Activated CD4-positive, alpha-beta T cell treated with anti-CD3 and anti-CD28 coated beads, Interleukin-2, amount 10 ng/mL, durations not matched to agents 7 days and 5 days (primary cell): Measurements from ENCODE around the gene MAST4. TPM values are rescaled to one million over a fixed set of nuclear protein-coding genes. Genes with fewer than 3 reads are reported as not detected.

ENCODE experiments used
- CTCF ChIA-PET: fragments of 350-600 bp; sonication (Branson Sonifier 250); formaldehyde crosslinking; loops from one replicate; lab custom pipeline; 2021; ENCODE audit warnings: antibody characterized with exemption; lab: Charles Lee
- POLR2A ChIA-PET: fragments of 350-600 bp; sonication (Branson Sonifier 250); formaldehyde crosslinking; loops from one replicate; lab custom pipeline; 2021; ENCODE audit warnings: antibody characterized with exemption; lab: Charles Lee
- DNase-seq: peaks from one replicate; pipeline ENCODE4 v3.0.0-alpha.2; 2020
- H3K27ac Mint-ChIP-seq: one replicate; pipeline ENCODE4 v1.8.0; 2021; ENCODE audit warnings: mild to moderate bottlenecking, moderate library complexity, mixed read lengths
- H3K27me3 Mint-ChIP-seq: one replicate; pipeline ENCODE4 v1.8.0; 2021; ENCODE audit warnings: mixed read lengths
- H3K36me3 Mint-ChIP-seq: one replicate; pipeline ENCODE4 v1.8.0; 2021; ENCODE audit warnings: low read depth, mixed read lengths
- H3K4me1 Mint-ChIP-seq: one replicate; pipeline ENCODE4 v1.8.0; 2021; ENCODE audit warnings: mixed read lengths
- H3K4me3 Mint-ChIP-seq: one replicate; pipeline ENCODE4 v1.8.0; 2021; ENCODE audit warnings: mild to moderate bottlenecking, moderate library complexity, mixed read lengths
- H3K9me3 Mint-ChIP-seq: one replicate; pipeline ENCODE4 v1.8.0; 2021; ENCODE audit warnings: mixed read lengths
- total RNA-seq, 2 experiments: library from RNA; stranded (reverse); gene quantifications; one replicate each; pipeline ENCODE4 v1.2.3, GENCODE V29; 2021

Gene MAST4
- total RNA-seq, 2 experiments from 2014 or later = 23.5 to 25.8 TPM

- POLR2A ChIA-PET = interaction anchor here (0.6 kb wide), 1 partner anchor 351 kb away, joined by 5 read pairs; no protein-coding TSS in a partner anchor
- Mint-ChIP-seq H3K27ac (no peak overlapping the region), H3K27me3 (peaks cover 7% of the 10 kb centered on the region), H3K36me3 (no peaks in the 10 kb centered on the region), H3K4me3 (no peak overlapping the region), H3K9me3 (no peaks in the 10 kb centered on the region), H3K4me1 (peaks cover 4% of the 10 kb centered on the region)
- DNase-seq = no peak
- CTCF ChIA-PET = interaction anchor here (0.8 to 1.6 kb wide), 4 partner anchors 12 to 159 kb away, joined by 3 to 6 read pairs (median 4); no protein-coding TSS in a partner anchor
Measured at GRCh38 chr5:66987126-66987525, 390.9 kb downstream of the MAST4 start.

- Mint-ChIP-seq H3K4me3 (no peak overlapping the region), H3K27ac (no peak overlapping the region), H3K4me1 (peaks cover 4% of the 10 kb centered on the region), H3K9me3 (no peaks in the 10 kb centered on the region), H3K36me3 (no peaks in the 10 kb centered on the region), H3K27me3 (peaks cover 7% of the 10 kb centered on the region)
- POLR2A ChIA-PET = no interaction called here
- no peak for DNase-seq
- CTCF ChIA-PET = interaction anchor here (1.1 to 1.6 kb wide), 4 partner anchors 9 to 159 kb away, joined by 3 to 6 read pairs (median 3); no protein-coding TSS in a partner anchor
Measured at GRCh38 chr5:66987540-66987939, 391.3 kb downstream of the MAST4 start.

DNA sequence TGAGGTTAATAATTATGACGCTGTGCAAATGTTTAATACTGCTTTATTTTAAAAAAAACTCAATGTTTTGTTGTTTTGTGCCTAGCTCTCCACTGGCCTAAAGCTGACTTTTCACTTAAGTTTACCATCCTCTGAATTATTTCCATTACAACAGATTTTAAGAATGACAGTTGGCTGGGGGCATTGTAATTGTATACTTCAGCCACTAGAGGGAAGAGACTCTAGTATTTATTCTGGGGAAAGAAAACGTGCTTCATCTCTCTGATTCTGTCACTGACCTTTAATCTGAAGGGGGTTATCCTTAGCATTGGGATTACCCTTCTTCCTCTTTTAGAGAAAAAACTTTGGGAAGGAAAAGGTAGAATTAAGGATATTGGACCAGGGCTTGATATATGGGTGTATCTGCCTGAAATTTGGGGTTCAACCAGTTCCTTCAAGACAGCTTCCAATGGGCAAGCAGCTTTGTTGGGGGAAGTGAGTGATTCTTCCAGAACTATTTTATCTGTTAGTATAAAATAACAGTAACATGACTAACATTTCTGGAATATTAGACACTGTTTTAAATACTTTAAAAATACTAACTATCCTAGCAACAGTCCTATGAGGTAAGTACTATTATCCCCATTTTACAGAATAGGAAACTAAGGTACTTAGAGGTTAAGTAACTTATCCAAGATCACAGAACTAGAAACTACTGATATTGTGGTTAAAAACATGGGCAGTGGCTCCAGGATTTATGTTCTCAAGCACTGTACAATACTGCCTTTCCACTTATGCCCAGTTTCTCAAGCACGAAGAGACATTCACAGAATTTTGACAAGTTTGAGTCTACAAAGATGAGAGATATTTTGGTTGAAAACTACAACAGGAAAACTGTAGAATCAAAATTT is 392.0 kb downstream of the MAST4 start:
- CTCF ChIA-PET = interaction anchor here (1.1 to 1.6 kb wide), 4 partner anchors 9 to 160 kb away, joined by 3 to 6 read pairs (median 3); no protein-coding TSS in a partner anchor

DNA sequence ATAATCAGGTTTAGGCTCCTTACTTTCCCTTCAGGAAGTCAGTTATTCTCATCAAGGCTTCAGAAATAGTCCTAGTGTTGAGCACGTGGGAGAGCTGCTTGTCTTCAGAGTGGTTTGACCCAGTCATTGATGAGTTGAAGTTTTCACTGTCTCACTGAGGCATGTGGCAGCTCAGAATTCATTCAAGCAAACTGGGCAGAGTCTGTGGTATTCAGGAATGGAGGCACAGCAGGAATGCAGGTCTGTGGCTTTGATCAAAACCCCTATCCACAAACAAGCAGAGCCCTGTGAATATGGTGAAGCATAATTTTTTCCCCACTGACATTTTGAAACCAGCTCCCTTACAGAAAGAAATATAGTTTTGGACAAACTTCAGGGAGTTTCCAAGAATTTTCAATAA is 393.1 kb downstream of the MAST4 start:
- DNase-seq = no peak
- ChIA-PET POLR2A (no interaction called here), CTCF (no interaction called here)
- Mint-ChIP-seq H3K4me1 (peaks cover 12% of the 10 kb centered on the region), H3K27me3 (peaks cover 5% of the 10 kb centered on the region), H3K4me3 (no peak overlapping the region), H3K36me3 (no peaks in the 10 kb centered on the region), H3K9me3 (no peaks in the 10 kb centered on the region), H3K27ac (no peak overlapping the region)

More for the DNA sequence above, 392.0 kb downstream of the MAST4 start:
- peaks cover 7% of the 10 kb centered on the region for H3K27me3 Mint-ChIP-seq
- H3K27ac Mint-ChIP-seq = no peak overlapping the region
- H3K4me3 Mint-ChIP-seq = no peak overlapping the region
- H3K36me3 Mint-ChIP-seq = no peaks in the 10 kb centered on the region
- no peaks in the 10 kb centered on the region for H3K9me3 Mint-ChIP-seq
- no peak for DNase-seq
- H3K4me1 Mint-ChIP-seq = peaks cover 7% of the 10 kb centered on the region
- POLR2A ChIA-PET = no interaction called here

GRCh38 chr5:66989781-66990180 is 393.6 kb downstream of the MAST4 start:
- Mint-ChIP-seq H3K9me3 (no peaks in the 10 kb centered on the region), H3K4me3 (no peak overlapping the region), H3K27ac (no peak overlapping the region), H3K27me3 (no peaks in the 10 kb centered on the region), H3K4me1 (peaks cover 13% of the 10 kb centered on the region), H3K36me3 (no peaks in the 10 kb centered on the region)
- DNase-seq = no peak
- ChIA-PET POLR2A (no interaction called here), CTCF (interaction anchor here (0.5 to 1.3 kb wide), 2 partner anchors 16 to 225 kb away, joined by 3 to 4 read pairs; no protein-coding TSS in a partner anchor)

DNA sequence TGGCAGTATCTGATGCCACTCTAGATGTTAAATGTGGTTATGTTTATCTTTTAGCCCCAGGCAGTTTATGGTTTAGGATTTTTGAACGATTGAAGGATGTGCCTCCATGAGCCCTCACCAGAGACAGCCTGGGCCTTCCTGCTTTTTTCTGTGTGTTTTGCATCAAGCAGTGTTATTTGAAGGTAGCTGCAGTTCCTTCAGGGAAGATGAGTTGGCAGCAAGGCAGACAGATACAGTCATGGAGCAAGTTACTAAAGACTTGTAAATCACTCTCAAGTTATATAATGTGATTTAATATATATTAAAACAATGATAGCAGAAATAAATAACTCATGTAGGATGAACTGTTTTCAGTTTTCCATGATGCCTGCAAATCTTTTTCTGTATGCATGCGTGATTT is 395.6 kb downstream of the MAST4 start:
- H3K27ac Mint-ChIP-seq = no peak overlapping the region
- H3K4me1 Mint-ChIP-seq = peaks cover 13% of the 10 kb centered on the region
- no peaks in the 10 kb centered on the region for H3K27me3 Mint-ChIP-seq
- CTCF ChIA-PET = no interaction called here
- DNase-seq = no peak
- POLR2A ChIA-PET = no interaction called here
- no peaks in the 10 kb centered on the region for H3K36me3 Mint-ChIP-seq
- H3K4me3 Mint-ChIP-seq = no peak overlapping the region
- H3K9me3 Mint-ChIP-seq = no peaks in the 10 kb centered on the region

- peaks cover 13% of the 10 kb centered on the region for H3K4me1 Mint-ChIP-seq
- H3K27ac Mint-ChIP-seq = no peak overlapping the region
- POLR2A ChIA-PET = no interaction called here
- H3K27me3 Mint-ChIP-seq = no peaks in the 10 kb centered on the region
- no peaks in the 10 kb centered on the region for H3K36me3 Mint-ChIP-seq
- no peak overlapping the region for H3K4me3 Mint-ChIP-seq
- CTCF ChIA-PET = interaction anchor here (1.1 kb wide), 1 partner anchor 31 kb away, joined by 3 read pairs; no protein-coding TSS in a partner anchor
- no peak for DNase-seq
- no peaks in the 10 kb centered on the region for H3K9me3 Mint-ChIP-seq
Measured at GRCh38 chr5:66992547-66992946, 396.4 kb downstream of the MAST4 start.

- no peak overlapping the region for H3K4me3 Mint-ChIP-seq
- CTCF ChIA-PET = interaction anchor here (1.1 kb wide), 1 partner anchor 32 kb away, joined by 3 read pairs; no protein-coding TSS in a partner anchor
- DNase-seq = no peak
- no peaks in the 10 kb centered on the region for H3K36me3 Mint-ChIP-seq
- peaks cover 9% of the 10 kb centered on the region for H3K4me1 Mint-ChIP-seq
- H3K27ac Mint-ChIP-seq = no peak overlapping the region
- H3K27me3 Mint-ChIP-seq = peaks cover under 1% of the 10 kb centered on the region
- H3K9me3 Mint-ChIP-seq = no peaks in the 10 kb centered on the region
- POLR2A ChIA-PET = no interaction called here
Measured at GRCh38 chr5:66993448-66993847, 397.3 kb downstream of the MAST4 start.

- Mint-ChIP-seq H3K9me3 (no peaks in the 10 kb centered on the region), H3K36me3 (no peaks in the 10 kb centered on the region), H3K27ac (no peak overlapping the region), H3K4me3 (no peak overlapping the region), H3K4me1 (peaks cover 9% of the 10 kb centered on the region), H3K27me3 (peaks cover 4% of the 10 kb centered on the region)
- CTCF ChIA-PET = interaction anchor here (1.0 kb wide), 1 partner anchor 34 kb away, joined by 3 read pairs; no protein-coding TSS in a partner anchor
- POLR2A ChIA-PET = no interaction called here
- DNase-seq = no peak
Measured at GRCh38 chr5:66993882-66994281, 397.7 kb downstream of the MAST4 start.

GRCh38 chr5:66994790-66995189 is 398.6 kb downstream of the MAST4 start:
- Mint-ChIP-seq H3K4me3 (no peak overlapping the region), H3K27me3 (peaks cover 4% of the 10 kb centered on the region), H3K4me1 (peaks cover 9% of the 10 kb centered on the region), H3K9me3 (no peaks in the 10 kb centered on the region), H3K27ac (no peak overlapping the region), H3K36me3 (no peaks in the 10 kb centered on the region)
- ChIA-PET POLR2A (no interaction called here), CTCF (interaction anchor here (1.0 kb wide), 1 partner anchor 33 kb away, joined by 3 read pairs; no protein-coding TSS in a partner anchor)
- no peak for DNase-seq

- ChIA-PET POLR2A (interaction anchor here (0.6 kb wide), 1 partner anchor 38 kb away, joined by 3 read pairs; no protein-coding TSS in a partner anchor), CTCF (interaction anchor here (0.7 kb wide), 2 partner anchors 177 to 188 kb away, joined by 3 read pairs; no protein-coding TSS in a partner anchor)
- H3K4me3 Mint-ChIP-seq = no peak overlapping the region
- H3K36me3 Mint-ChIP-seq = peaks cover 2% of the 10 kb centered on the region
- H3K27ac Mint-ChIP-seq = no peak overlapping the region
- H3K4me1 Mint-ChIP-seq = peaks cover 16% of the 10 kb centered on the region
- DNase-seq = no peak
- H3K9me3 Mint-ChIP-seq = no peaks in the 10 kb centered on the region
- peaks cover 4% of the 10 kb centered on the region for H3K27me3 Mint-ChIP-seq
Measured at GRCh38 chr5:67000794-67001475, 404.7 kb downstream of the MAST4 start.

DNA sequence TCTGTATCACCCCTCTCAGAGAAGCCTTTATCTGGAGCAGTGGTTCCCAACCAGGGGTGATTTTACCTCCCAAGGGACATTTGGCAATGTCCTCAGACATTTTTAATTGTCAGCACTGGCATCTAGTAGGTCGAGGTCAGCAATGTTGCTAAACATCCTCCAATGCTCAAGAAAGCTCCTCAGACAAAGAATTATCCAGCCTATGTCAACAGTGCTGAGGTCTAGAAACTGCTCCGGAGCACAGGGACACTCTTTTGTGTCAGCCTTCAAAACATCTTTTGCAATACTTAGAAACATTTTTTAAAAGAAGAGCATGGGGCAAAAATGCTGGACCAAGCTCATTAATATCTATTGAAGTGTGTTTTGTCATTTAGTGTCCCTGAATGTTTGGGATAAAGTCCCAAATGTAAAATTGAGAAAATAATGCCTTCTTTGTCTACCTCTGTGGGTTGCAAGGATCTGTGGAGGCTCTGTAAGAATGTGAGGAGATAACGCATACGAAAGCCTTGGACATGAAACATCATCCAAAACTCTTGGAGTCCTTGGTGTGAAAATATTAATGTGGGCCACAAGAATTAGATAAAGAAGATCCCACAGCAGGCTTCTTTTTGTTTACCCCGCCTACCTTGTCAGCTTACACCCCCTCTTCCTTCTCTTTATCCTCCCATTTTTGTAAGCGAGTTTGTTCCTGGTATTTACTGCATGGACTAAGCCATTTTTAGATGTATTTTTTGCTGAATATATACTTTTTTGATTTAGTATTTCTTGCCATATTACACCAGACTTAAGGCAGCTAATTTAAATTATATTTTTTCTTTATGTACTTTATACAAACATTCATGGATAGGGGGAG is 406.9 kb downstream of the MAST4 start:
- peaks cover 4% of the 10 kb centered on the region for H3K27me3 Mint-ChIP-seq
- no peak for DNase-seq
- ChIA-PET CTCF (interaction anchor here (0.7 to 1.1 kb wide), 2 partner anchors 16 to 28 kb away, joined by 3 to 4 read pairs; no protein-coding TSS in a partner anchor), POLR2A (interaction anchor here (0.6 kb wide), 1 partner anchor 194 kb away, joined by 3 read pairs; the partner anchor contains the start of gene CD180)
- H3K27ac Mint-ChIP-seq = peak overlapping the region; percentile 77
- H3K9me3 Mint-ChIP-seq = no peaks in the 10 kb centered on the region
- H3K4me3 Mint-ChIP-seq = peak overlapping the region; percentile 70
- H3K4me1 Mint-ChIP-seq = peaks cover 37% of the 10 kb centered on the region
- peaks cover 3% of the 10 kb centered on the region for H3K36me3 Mint-ChIP-seq
